SH-SY5Y (cell line): ENCODE measurements around the gene OR13J1.

Experiments used
- GATA2 ChIP-seq: IDR thresholded peaks from 2 replicates; pipeline ENCODE4 v1.6.1; 2011; ENCODE audit warnings: mild to moderate bottlenecking, low read depth, low read length
- GATA3 ChIP-seq: IDR thresholded peaks from 2 replicates; pipeline ENCODE4 v1.6.1; 2011; ENCODE audit warnings: low read depth, mild to moderate bottlenecking, low read length, moderate library complexity

GRCh38 chr9:35868933-35869332, 1.3 kb downstream of the OR13J1 start:
- TF ChIP-seq GATA3 (no peak), GATA2 (no peak)
